K562 (cell line): ENCODE measurements around the gene AKT1S1. TPM values are rescaled to one million over a fixed set of nuclear protein-coding genes. Genes with fewer than 3 reads are reported as not detected.

Experiments used
- ATAC-seq: fragments of 200-7000 bp; cut with Tn5 transposase; 3 replicates; pipeline ENCODE4 v1.9.1; 2020; ENCODE audit warnings: moderate library complexity
- BruUV-seq: library from RNA; stranded (reverse); fragments of 400-500 nt; replicated peaks from 2 replicates; lab custom pipeline; 2021; lab: Mats Ljungman, UMichigan
- CTCF ChIA-PET: fragments of 300-600 bp; formaldehyde crosslinking; extraction: SDS; loops from one replicate; lab custom pipeline; 2021; ENCODE audit warnings: low intra/inter-chr PET ratio; lab: Yijun Ruan, JAX
- POLR2A ChIA-PET: fragments of 300-600, 350-650 bp; sonication (Branson Sonifier 250); formaldehyde crosslinking; extraction: SDS; loops from one replicate; lab custom pipeline; 2021; ENCODE audit warnings: antibody characterized with exemption, inconsistent platforms; lab: Yijun Ruan, JAX
- DNase-seq, 4 experiments: peaks; one replicate each; pipeline versions ENCODE4 v3.0.0 to v3.0.0-alpha.2; 2011 to 2018; ENCODE audit warnings: low spot score in 3 of 4, mixed read lengths in 3 of 4; ENCODE audit errors: extremely low read depth in 1 of 4
- FAIRE-seq: peaks from 2 replicates; lab custom pipeline; 2011; peaks lifted over from hg19 to GRCh38; lab: Jason Lieb, UNC
- H2AFZ ChIP-seq: 2 replicates; pipeline ENCODE4 v1.6.0; 2011; ENCODE audit warnings: low read depth, low read length, control low read depth, inconsistent platforms
- H3K27ac ChIP-seq: fragments of 200-600 bp; 3 replicates; pipeline ENCODE4 v1.8.0; 2011; ENCODE audit warnings: low read depth, mild to moderate bottlenecking, control low read depth, inconsistent platforms, low read length, moderate library complexity, mixed read lengths; ENCODE audit errors: extremely low read depth
- H3K27me3 ChIP-seq, 2 experiments: fragments of 300-600 bp in 1 of 2; 2 replicates in 1 of 2; 3 replicates in 1 of 2; pipeline versions ENCODE4 v1.6.0 to v1.8.0; 2011; ENCODE audit warnings: inconsistent platforms in 2 of 2, low read length in 2 of 2, mild to moderate bottlenecking in 1 of 2, mixed read lengths in 1 of 2, moderate library complexity in 1 of 2; ENCODE audit not compliant: control insufficient read depth in 2 of 2, insufficient read depth in 2 of 2
- H3K36me3 ChIP-seq: fragments of 300-600 bp; 3 replicates; pipeline ENCODE4 v1.8.0; 2011; ENCODE audit warnings: mild to moderate bottlenecking, low read length, inconsistent platforms; ENCODE audit not compliant: control insufficient read depth, insufficient read depth
- H3K4me1 ChIP-seq, 2 experiments: fragments of 200-600 bp in 1 of 2; replicated peaks in 1 of 2; 2 replicates in 1 of 2; 3 replicates in 1 of 2; pipeline versions ENCODE4 v1.5.1 to v1.8.0; 2011; ENCODE audit warnings: inconsistent platforms in 2 of 2, low read length in 2 of 2, mild to moderate bottlenecking in 1 of 2, mixed read lengths in 1 of 2, moderate library complexity in 1 of 2; ENCODE audit not compliant: control insufficient read depth in 2 of 2, insufficient read depth in 2 of 2
- H3K4me2 ChIP-seq: 2 replicates; pipeline ENCODE4 v1.6.1; 2011; ENCODE audit warnings: low read length, control low read depth, inconsistent platforms, mixed read lengths; ENCODE audit not compliant: insufficient read depth
- H3K4me3 ChIP-seq: fragments of 200-600 bp; sonication (generic), shearing (Covaris generic); 2 replicates; pipeline ENCODE4 v1.5.1; 2016; ENCODE audit warnings: control low read depth, inconsistent platforms
- H3K79me2 ChIP-seq: fragments of 200-600 bp; 3 replicates; pipeline ENCODE4 v1.8.0; 2011; ENCODE audit warnings: low read length, inconsistent platforms; ENCODE audit not compliant: control insufficient read depth, insufficient read depth
- H3K9ac ChIP-seq, 2 experiments: 2 replicates each; pipeline versions ENCODE4 v1.6.0 to v1.6.1; 2011; ENCODE audit warnings: low read depth in 2 of 2, low read length in 2 of 2, control low read depth in 1 of 2, inconsistent platforms in 1 of 2, mild to moderate bottlenecking in 1 of 2, mixed read lengths in 1 of 2; ENCODE audit not compliant: insufficient read depth in 1 of 2
- H3K9me1 ChIP-seq: one replicate; pipeline ENCODE4 v1.6.0; 2011; ENCODE audit warnings: inconsistent platforms, mild to moderate bottlenecking, low read length, moderate library complexity; ENCODE audit not compliant: control insufficient read depth, insufficient read depth
- H3K9me3 ChIP-seq: replicated peaks from 2 replicates; pipeline ENCODE4 v1.5.1; 2011; ENCODE audit warnings: low read depth, low read length, inconsistent platforms; ENCODE audit not compliant: control insufficient read depth, insufficient read depth
- H4K20me1 ChIP-seq: replicated peaks from 2 replicates; pipeline ENCODE4 v1.6.1; 2011; ENCODE audit warnings: low read length, inconsistent platforms, mixed read lengths; ENCODE audit not compliant: control insufficient read depth, insufficient read depth
- E2F3 ChIP-seq: fragments of 250-450 bp; sonication (Bioruptor Pico); IDR thresholded peaks from 2 replicates; pipeline ENCODE4 v1.4.0; 2020; ENCODE audit warnings: mild to moderate bottlenecking
- FOXP4 ChIP-seq: sonication (generic); formaldehyde crosslinking; IDR thresholded peaks from 2 replicates; pipeline ENCODE4 v1.8.0; 2022; ENCODE audit warnings: mild to moderate bottlenecking, missing genetic modification reagents, borderline replicate concordance
- KLF10 ChIP-seq: fragments of 250-450 bp; sonication (Bioruptor Pico); IDR thresholded peaks from 2 replicates; pipeline ENCODE4 v1.6.1; 2021; ENCODE audit warnings: matching md5 sums
- VEZF1 ChIP-seq: fragments of 200-800 bp; sonication (Bioruptor generic); IDR thresholded peaks from 2 replicates; pipeline ENCODE4 v1.6.1; 2017; ENCODE audit warnings: missing genetic modification characterization, missing compliant biosample characterization
- WGBS: fragments of 100-300 bp; shearing (Covaris generic); methylation state at CpG from one replicate; pipeline ENCODE4 v1.1.6; 2016; ENCODE audit warnings: low coverage, mixed read lengths; ENCODE audit not compliant: insufficient coverage; ENCODE audit errors: missing lambda C conversion rate; 5-methylcytosine and 5-hydroxymethylcytosine counted together
- in situ Hi-C: fragments of 300-500 bp; cut with MboI; formaldehyde crosslinking; loops from 4 replicates; pipeline ENCODE4 v1.15.0; 2018; ENCODE audit warnings: inconsistent platforms, mixed read lengths
- intact Hi-C: fragments of 100-400 bp; cut with micrococcal nuclease; formaldehyde crosslinking; loops from 2 replicates; pipeline ENCODE4 v1.14.2; 2022
- polyA plus RNA-seq, 8 experiments: library from polyadenylated mRNA; depleted of rRNA in 4 of 8; stranded (reverse) in 5 of 8; unstranded in 3 of 8; fragments of >200 nt; fragmentation: Nextera tagmentation in 2 of 8; fragmentation: Illumina TruSeq in 1 of 8; extraction: Ambion mirVana in 2 of 8; extraction: Trizol in 1 of 8; gene quantifications; 2 replicates each; pipeline versions ENCODE4 v1.2.1 to v1.2.3, GENCODE V29; 2011 to 2014; ENCODE audit warnings: inconsistent platforms in 1 of 8, missing spikeins in 1 of 8
- total RNA-seq, 7 experiments: library from RNA; depleted of rRNA in 6 of 7; stranded (reverse); fragments of >200 nt in 6 of 7; fragmentation: Illumina TruSeq in 2 of 7; extraction: Trizol in 2 of 7; gene quantifications; 2 replicates each; pipeline versions ENCODE4 v1.2.1 to v1.2.3, GENCODE V29; 2011 to 2021; ENCODE audit warnings: low replicate concordance in 1 of 7
- TF ChIP-seq, protein P1 (sequence below), 3 experiments: IDR thresholded peaks in 2 of 3; conservative IDR thresholded peaks in 1 of 3; 2 replicates each; pipeline ENCODE4 v1.5.1; 2011 to 2012; ENCODE audit warnings: low read length in 3 of 3, mild to moderate bottlenecking in 3 of 3, control low read depth in 2 of 3, improper control_type of control experiment in 1 of 3, inconsistent platforms in 1 of 3, low read depth in 1 of 3, mixed read lengths in 1 of 3, moderate library complexity in 1 of 3; ENCODE audit not compliant: insufficient read depth in 2 of 3
- TF ChIP-seq, protein P2 (sequence below): fragments of 450-650 bp; formaldehyde crosslinking; IDR thresholded peaks from 2 replicates; pipeline ENCODE4 v1.4.0; 2020; ENCODE audit warnings: mild to moderate bottlenecking, mixed read lengths
- TF ChIP-seq, protein P3 (sequence below): sonication (generic); formaldehyde crosslinking; IDR thresholded peaks from 2 replicates; pipeline ENCODE4 v1.8.1; 2023; ENCODE audit warnings: mild to moderate bottlenecking, missing genetic modification reagents

AKT1S1 gene
- total and polyA plus RNA-seq, 9 of the 15 experiments (the other 6 are each of a cell fraction or from before 2014, with no cell fraction given), result 1.2 to 50.3 (median 17.1) TPM

DNA sequence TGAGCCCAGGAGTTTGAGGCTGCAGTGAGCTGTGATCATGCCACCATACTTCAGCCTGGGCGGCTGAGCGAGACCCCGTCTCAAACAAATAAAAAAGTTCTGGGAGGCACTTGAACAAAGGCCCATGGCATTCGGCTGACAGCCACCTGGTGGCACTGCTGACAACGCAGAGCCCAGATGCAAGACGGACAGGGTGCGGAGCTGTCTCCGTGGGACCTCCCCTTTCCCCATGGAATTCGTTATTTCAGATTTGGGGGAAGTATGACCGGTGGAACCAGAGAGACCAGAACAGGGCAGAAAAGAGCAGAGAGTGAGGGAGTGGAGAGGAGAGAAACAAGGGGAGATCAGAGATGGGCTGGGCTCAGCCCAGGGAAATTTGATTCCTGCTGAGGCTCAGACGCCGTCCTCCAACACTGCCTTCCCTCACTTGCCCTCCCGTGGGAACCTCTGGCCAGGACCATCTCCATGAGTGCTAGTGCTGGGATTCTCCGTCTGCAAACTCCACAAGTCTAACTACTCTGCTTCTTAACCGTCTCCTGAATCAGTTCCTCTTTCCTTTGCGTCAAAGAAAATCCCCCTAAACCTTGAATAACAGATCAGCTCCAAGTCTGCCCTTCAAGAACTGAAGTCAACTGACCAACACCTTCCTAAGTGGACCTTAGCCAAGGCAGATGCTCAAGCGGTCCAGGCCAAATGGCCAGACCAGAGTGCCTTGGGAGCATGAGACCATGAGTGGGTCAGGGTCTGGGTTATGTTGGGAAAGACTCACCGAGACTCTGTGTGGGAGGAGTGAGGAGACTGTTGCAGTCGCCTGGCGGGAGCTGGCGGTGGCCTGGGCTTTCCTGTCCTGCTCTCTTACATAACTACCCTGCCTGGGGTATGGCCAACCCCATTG is 39.9 kb upstream of the AKT1S1 start:
- Histone ChIP-seq H3K9ac (peak overlapping the region in 1 of 2 experiments; percentile 43; a peak in 1 of 4 replicates), H3K27me3 (no peaks in the 10 kb centered on the region), H3K27ac (no peak overlapping the region), H3K4me3 (no peak overlapping the region), H4K20me1 (peaks cover 58% of the 10 kb centered on the region), H3K9me1 (no peaks in the 10 kb centered on the region), H3K4me1 (peaks cover 0 to 22% of the 10 kb centered on the region in 2 experiments; a peak in 2 of 5 replicates), H3K79me2 (peaks cover 87% of the 10 kb centered on the region), H2AFZ (no peak overlapping the region), H3K4me2 (no peak overlapping the region), H3K9me3 (no peaks in the 10 kb centered on the region), H3K36me3 (peaks cover 90% of the 10 kb centered on the region; the same call in 2 of the 3 replicates)
- ATAC-seq, result no peak
- no peak for FAIRE-seq
- ChIA-PET POLR2A (interaction anchor here (0.9 to 13.2 kb wide), 5 partner anchors 12 to 48 kb away, joined by 3 to 105 read pairs (median 3); partner anchors contain the start of genes ATF5 and NUP62), CTCF (no interaction called here)
- DNase-seq, result no peak
- intact Hi-C loops, result no loop called here
- TF ChIP-seq, protein P1, sequence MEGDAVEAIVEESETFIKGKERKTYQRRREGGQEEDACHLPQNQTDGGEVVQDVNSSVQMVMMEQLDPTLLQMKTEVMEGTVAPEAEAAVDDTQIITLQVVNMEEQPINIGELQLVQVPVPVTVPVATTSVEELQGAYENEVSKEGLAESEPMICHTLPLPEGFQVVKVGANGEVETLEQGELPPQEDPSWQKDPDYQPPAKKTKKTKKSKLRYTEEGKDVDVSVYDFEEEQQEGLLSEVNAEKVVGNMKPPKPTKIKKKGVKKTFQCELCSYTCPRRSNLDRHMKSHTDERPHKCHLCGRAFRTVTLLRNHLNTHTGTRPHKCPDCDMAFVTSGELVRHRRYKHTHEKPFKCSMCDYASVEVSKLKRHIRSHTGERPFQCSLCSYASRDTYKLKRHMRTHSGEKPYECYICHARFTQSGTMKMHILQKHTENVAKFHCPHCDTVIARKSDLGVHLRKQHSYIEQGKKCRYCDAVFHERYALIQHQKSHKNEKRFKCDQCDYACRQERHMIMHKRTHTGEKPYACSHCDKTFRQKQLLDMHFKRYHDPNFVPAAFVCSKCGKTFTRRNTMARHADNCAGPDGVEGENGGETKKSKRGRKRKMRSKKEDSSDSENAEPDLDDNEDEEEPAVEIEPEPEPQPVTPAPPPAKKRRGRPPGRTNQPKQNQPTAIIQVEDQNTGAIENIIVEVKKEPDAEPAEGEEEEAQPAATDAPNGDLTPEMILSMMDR (IDR thresholded peaks at IDR 0.05 in 2 of 3, conservative IDR thresholded peaks at IDR 0.05 in 1 of 3; ENCODE audit: insufficient read depth in 2 of 3, low read depth in 1 of 3, low read length in 3 of 3), result peak in 2 of 3 experiments; percentile 18 to 26; a peak in 2 of 6 replicates
- TF ChIP-seq, protein P2, sequence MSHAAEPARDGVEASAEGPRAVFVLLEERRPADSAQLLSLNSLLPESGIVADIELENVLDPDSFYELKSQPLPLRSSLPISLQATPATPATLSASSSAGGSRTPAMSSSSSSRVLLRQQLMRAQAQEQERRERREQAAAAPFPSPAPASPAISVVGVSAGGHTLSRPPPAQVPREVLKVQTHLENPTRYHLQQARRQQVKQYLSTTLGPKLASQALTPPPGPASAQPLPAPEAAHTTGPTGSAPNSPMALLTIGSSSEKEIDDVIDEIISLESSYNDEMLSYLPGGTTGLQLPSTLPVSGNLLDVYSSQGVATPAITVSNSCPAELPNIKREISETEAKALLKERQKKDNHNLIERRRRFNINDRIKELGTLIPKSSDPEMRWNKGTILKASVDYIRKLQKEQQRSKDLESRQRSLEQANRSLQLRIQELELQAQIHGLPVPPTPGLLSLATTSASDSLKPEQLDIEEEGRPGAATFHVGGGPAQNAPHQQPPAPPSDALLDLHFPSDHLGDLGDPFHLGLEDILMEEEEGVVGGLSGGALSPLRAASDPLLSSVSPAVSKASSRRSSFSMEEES (CRISPR knock-in tag), result no peak
- TF ChIP-seq E2F3 (CRISPR knock-in tag) (no peak), FOXP4 (CRISPR knock-in tag) (no peak), VEZF1 (no peak), KLF10 (no peak)
- TF ChIP-seq, protein P3, sequence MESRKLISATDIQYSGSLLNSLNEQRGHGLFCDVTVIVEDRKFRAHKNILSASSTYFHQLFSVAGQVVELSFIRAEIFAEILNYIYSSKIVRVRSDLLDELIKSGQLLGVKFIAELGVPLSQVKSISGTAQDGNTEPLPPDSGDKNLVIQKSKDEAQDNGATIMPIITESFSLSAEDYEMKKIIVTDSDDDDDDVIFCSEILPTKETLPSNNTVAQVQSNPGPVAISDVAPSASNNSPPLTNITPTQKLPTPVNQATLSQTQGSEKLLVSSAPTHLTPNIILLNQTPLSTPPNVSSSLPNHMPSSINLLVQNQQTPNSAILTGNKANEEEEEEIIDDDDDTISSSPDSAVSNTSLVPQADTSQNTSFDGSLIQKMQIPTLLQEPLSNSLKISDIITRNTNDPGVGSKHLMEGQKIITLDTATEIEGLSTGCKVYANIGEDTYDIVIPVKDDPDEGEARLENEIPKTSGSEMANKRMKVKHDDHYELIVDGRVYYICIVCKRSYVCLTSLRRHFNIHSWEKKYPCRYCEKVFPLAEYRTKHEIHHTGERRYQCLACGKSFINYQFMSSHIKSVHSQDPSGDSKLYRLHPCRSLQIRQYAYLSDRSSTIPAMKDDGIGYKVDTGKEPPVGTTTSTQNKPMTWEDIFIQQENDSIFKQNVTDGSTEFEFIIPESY, result peak; percentile 77
- BruUV-seq, result no TSS peak
- in situ Hi-C loops, result no loop called here
- 88% methylated on average over 21 of the region's 21 CpGs for WGBS
